ENCODE measurements around the gene SORBS2.

Gene SORBS2

GRCh38 chr4:185800266-185800945 lies 11.6 kb downstream of the SORBS2 start:
- no peak for DNase-seq (ENCODE audit: low read depth)

GRCh38 chr4:185799442-185799841 lies 12.6 kb downstream of the SORBS2 start:
- DNase-seq (ENCODE audit: low read depth) = no peak

- DNase-seq (ENCODE audit: low read depth) = no peak
These were observed 14.2 kb downstream of the SORBS2 start for GRCh38 chr4:185797596-185798338.

- no peak for DNase-seq (ENCODE audit: low read depth)
These were observed 15.0 kb downstream of the SORBS2 start for GRCh38 chr4:185797018-185797417.

GRCh38 chr4:185796176-185796575 lies 15.8 kb downstream of the SORBS2 start:
- DNase-seq (ENCODE audit: low read depth) = no peak

GRCh38 chr4:185794637-185795036 lies 17.4 kb downstream of the SORBS2 start:
- DNase-seq (ENCODE audit: low read depth) = no peak

- DNase-seq (ENCODE audit: low read depth) = no peak
These were observed 18.3 kb downstream of the SORBS2 start for GRCh38 chr4:185793716-185794115.

- DNase-seq (ENCODE audit: low read depth) = no peak
These were observed 18.9 kb downstream of the SORBS2 start for GRCh38 chr4:185793116-185793485.

- no peak for DNase-seq (ENCODE audit: low read depth)
These were observed 19.4 kb downstream of the SORBS2 start for GRCh38 chr4:185792384-185793115.

- no peak for DNase-seq (ENCODE audit: low read depth)
These were observed 23.9 kb downstream of the SORBS2 start for GRCh38 chr4:185787926-185788679.

- no peak for DNase-seq (ENCODE audit: low read depth)
These were observed 25.6 kb downstream of the SORBS2 start for GRCh38 chr4:185786422-185786821.

- no peak for DNase-seq (ENCODE audit: low read depth)
These were observed 28.4 kb downstream of the SORBS2 start for GRCh38 chr4:185783574-185783973.

- no peak for DNase-seq (ENCODE audit: low read depth)
These were observed 29.5 kb downstream of the SORBS2 start for GRCh38 chr4:185782523-185782922.

- DNase-seq (ENCODE audit: low read depth) = no peak
These were observed 30.3 kb downstream of the SORBS2 start for GRCh38 chr4:185781555-185782215.

GRCh38 chr4:185780472-185780871 lies 31.5 kb downstream of the SORBS2 start:
- DNase-seq (ENCODE audit: low read depth) = no peak

GRCh38 chr4:185779517-185779916 lies 32.5 kb downstream of the SORBS2 start:
- DNase-seq (ENCODE audit: low read depth) = no peak

GRCh38 chr4:185778307-185778706 lies 33.7 kb downstream of the SORBS2 start:
- no peak for DNase-seq (ENCODE audit: low read depth)

GRCh38 chr4:185775792-185776555 lies 36.0 kb downstream of the SORBS2 start:
- no peak for DNase-seq (ENCODE audit: low read depth)

- DNase-seq (ENCODE audit: low read depth) = no peak
These were observed 36.9 kb downstream of the SORBS2 start for GRCh38 chr4:185774845-185775680.

GRCh38 chr4:185774131-185774653 lies 37.8 kb downstream of the SORBS2 start:
- no peak for DNase-seq (ENCODE audit: low read depth)
